Stimulated activated CD4-positive, alpha-beta T cell treated with anti-CD3 and anti-CD28 coated beads, Interleukin-1b, Interleukin-23, amount 100 ng/mL, for 4 hours (primary cell): Measurements from ENCODE around the gene BTBD9.

Experiments
- DNase-seq, 2 donors: peaks; one replicate each; pipeline ENCODE4 v3.0.0-alpha.2; 2020; ENCODE audit warnings: low read depth in 2 of 2

BTBD9 gene

DNA sequence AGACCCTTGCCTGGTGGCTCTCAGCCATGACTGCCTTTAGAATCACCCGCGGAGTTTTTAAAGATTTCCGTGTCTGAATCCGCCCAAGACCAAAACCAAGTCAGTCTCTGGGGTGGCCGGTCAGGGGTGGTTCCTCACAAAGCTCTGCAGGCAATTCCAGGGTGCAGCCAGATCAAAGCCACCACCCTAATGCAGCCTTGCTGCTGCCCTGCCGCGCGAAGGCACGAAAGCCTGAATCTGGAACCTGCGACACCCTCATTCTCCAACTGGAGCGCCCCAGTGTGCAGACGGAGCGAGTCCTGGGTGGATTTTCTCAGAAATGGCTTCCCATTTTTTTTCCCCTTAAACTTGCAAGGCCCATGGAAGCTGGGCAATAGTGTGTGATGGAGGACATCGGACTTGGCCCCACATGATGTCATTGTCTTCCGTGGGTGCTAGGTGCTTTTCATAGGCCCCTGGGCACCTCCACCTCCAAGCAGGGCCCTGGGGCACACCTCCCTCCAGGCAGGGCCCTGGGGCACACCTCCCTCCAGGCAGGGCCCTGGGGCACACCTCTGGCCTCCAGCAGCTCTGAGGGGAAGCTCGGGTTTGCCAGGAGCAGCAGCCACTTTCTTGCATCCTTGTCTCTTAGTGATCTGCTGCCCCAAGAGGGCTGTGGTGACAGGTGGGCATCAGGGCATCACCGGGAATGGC is 477.1 kb downstream of the BTBD9 start:
- DNase-seq, result no peak

DNA sequence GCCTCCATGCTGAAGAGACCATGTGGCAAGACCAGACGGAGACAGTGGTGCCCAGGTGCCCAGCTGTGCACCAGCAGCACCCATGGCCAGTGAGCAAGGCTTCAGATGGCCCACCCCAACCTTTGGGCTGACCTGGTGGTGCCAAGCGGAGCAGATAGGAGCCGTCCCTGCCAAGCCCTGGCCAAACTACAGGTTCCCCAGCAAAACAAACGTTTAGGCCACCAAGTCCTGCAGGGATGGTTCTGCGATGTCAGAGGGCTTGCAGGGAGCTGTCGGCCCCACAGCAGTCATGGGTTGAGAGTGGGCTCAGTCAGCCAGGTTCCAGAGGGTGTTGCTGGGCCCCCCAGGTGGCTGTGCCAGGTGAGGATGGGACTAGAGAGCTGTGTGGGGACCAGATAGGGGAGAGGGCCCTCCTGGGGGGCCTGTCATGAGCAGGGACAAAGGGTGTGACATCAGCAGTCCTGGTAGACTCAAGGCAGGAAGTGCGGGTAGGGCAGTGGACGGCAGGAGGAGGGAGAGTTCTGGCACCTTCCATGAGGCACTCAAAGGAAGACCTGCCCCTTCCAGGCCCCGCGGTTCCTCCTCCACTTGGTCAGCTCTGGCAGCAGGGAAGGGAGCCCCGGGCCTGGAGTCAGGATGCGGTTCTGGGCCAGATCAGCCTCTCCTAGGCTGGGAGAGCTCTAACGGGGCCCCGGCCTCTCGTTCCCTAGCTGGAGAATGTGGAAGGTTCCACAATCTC is 477.8 kb downstream of the BTBD9 start:
- DNase-seq, result no peak

DNA sequence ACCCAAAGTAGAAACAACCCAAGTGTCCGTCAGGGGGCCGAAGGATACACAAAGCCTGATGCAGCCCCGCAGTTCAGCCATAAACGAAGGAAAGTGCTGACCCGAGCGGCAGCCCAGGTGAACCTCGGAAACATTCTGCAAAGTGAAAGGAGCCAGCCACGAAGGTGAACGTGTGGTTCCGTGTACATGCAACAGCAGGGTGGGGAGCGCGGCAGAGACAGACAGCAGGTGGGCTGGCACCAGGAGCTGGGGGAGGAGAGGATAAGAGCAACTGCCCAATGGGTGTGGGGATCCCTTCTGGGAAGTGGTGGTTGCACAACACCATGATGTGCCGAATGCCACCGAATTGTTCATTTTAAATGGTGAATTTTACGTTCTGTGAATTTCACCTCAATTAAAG is 478.4 kb downstream of the BTBD9 start:
- no peak for DNase-seq

DNA sequence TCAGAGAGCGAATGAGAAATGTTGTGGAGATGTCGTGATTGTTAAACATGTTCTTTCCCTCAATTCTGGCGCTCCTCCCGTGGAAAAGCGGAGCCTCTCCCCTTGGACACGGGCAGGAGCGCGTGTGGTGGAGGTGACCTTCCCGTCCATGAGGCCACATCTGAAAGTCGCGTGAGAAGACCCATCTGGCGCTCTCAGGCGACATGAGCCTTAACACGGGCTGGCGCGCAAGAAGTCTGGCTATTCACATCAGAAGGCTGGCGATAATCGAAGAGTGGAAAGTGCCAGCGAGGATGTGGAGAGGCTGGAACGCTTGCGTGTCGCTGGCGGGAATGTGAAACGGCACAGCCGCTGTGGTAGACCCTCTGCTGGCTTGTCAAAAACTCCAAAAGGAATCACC is 478.9 kb downstream of the BTBD9 start:
- DNase-seq, result no peak

DNA sequence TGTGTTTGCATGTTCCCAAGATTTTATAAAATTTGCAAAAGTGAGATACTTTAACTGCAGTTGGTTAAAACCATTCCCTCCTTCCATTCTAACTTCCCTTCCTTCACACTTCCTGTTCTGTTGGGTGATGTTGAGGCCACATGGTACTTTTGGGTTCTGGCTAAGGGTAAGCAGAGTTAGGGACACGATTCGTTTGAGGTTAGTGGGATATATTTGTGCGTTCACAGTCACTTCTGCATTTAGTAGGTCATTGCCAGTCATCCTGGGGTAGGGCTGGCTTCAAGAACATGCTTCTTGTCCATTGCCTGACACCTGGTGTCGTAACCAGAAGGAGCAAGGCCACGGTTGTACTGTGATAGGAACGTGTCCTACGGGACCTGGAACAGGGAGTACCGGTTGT is 480.1 kb downstream of the BTBD9 start:
- no peak for DNase-seq

DNA sequence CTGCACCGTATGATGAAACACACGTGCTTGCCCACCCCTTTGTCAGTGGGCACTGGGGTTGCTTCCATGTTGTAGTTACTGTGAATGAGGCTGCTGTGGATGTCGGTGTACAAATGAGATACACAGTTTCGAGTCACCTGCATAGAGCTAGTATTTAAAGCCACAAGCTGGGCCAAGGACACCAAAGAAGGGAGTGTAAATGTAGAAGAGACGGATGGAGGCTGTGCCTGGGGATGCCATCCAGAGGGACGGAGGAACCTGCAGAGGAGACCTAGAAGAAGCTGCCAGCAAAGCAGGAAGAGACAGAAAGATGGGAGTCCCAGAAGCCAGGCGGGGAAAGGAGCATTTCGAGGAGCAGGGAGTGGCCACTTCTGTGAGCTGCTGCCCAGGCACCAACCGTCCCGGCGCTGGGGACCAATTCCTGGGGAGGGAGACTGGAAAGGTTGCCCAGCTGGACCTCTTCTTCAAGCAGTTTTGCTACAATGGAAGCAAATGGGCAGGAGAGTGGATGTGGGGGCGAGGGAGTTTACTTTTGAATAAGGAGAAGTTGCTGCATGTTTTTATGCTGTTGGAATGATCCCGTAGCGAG is 480.9 kb downstream of the BTBD9 start:
- no peak for DNase-seq

DNA sequence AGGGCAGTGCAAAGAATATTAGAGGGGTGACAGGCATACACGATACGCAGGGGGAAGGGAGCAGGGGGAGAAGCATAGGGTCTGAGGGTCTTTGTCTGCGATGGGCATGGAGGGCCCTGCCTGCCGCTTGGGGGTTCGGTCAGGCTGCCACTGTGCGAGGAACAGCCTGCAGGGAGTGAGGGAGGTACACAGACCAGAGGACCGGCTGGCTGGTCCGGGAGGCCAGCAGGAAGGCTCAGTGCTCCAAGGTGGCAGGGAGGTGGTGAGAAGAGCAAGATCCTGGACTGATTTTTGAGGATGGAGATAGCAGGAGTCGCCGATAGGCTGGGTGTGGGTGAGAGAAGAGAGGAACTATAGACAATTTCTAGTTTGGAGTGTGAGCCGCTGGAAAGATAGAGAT is 481.8 kb downstream of the BTBD9 start:
- DNase-seq, result no peak

DNA sequence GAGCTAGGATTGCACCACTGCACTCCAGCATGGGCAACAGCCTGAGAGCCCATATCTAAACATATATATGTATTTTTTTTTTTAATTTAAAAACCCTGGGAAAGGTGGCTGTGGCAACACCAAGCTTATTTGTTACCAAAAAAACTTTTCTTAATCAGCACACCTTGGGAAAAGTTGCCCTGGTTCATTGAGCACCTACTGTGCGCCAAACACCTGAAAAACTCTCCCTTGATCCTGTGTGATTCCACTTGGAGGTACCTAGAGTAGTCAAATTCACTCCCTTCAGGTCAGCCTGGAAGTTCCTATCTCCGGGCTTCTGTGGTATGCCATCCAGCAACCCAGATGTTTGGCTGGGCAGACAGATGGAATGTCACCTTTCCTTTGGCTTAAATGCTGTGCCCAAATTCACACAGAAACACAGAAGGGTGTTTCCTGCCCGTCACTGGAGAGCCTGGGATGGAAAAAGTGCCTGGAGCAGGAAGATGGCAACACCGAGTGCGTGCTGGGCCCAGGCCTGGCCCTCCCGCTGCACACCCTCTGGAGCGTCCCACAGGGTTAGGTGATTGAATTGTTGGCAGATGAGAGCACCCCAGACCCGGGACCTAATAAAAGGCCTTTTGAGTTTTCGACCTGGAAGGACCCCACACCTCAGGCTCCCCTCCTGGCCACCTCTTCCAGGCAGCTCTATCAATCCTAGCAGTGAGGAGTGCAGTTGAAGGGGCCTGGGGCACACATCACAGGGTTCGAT is 482.7 kb downstream of the BTBD9 start:
- no peak for DNase-seq

DNA sequence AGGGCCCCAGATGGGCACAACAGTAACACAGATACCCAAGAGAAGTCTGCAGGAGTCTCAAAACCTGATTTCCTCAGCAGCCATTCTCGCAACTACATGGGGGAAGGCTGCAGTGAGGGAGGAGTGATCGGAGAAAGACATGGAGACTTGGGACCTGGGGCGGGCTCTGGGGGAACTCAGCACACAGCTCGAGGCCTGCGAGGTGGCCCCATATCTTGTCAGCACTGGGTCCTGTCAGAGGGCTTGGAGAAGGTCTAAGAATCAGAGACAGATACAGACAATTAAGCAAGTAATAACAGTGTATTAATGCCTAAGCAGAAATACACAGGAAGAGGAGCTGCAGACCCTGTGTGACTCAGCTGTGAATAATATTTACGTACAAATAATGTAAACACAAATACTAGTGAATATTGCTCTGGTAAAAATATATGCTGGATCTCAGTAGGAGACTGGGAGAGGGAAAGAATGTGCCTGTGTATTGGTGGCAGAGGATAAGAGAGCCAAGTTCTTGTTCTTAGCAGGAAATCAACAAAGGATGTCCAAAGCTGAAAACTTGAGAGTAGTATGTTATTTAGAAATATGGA is 484.0 kb downstream of the BTBD9 start:
- no peak for DNase-seq

DNA sequence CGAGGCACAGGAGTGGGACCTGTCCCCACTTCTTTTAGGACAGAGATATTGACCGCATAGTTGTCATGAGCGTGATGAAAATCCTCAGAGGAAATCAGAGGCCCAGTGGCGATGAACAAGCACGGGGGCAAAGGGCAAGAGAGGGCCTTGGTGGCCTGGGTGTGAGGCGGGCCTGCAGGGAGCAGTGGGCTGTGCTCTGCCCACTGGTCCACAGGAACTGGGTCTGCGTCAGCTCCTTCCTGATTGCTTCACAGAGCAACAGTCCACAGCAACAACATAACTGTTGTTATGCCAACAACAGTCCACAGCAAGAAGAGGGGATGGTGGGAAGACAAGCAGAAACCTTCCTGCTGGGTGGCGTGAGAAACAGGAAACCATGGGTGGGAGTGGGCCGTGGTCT is 484.6 kb downstream of the BTBD9 start:
- DNase-seq, result no peak

DNA sequence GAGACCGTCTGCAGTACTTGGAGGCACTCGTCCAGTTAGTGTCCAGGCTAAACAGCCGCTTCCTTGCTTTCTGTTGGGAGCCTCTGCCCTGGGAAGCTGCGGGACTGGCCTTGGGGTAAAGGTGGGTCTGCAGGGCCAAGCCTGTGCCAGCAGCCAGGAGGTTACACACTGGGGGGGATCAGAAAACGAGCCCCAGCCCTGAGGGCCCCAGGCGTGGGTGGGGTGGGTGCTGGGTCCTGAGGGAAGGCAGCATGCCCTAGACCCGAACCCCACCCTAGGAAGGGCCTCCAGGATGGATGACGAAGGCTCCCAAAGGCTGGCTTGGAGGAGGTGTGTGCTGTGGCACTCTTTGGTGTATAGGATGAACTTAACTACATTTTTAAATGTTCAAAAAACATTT is 485.0 kb downstream of the BTBD9 start:
- DNase-seq, result no peak

DNA sequence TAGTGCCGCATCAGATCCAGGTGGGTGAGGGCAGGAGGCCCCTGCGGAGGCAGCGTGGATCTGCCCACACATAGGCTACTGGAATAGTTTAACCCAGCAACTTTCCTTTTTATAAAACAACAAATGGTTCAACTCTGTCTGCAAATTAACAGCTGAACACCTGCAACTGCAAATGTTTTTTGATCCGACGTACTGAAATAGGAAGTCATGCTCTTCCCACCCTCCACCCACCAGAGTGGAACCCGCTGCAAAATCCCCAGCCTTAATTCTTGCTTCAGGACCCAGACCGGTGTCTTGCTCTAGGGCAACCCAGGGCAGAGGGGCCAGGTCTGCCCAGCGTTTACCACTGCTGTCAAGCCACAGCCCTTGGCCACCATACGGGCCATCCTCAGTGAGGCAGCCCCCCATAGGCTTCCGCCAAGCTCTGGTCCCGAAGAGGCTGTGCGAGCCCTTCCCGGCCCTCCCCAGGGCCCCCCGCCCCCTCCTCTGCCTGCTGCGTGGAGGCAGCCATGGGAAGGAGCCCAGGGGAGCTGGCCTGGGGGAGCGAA is 485.9 kb downstream of the BTBD9 start:
- no peak for DNase-seq

DNA sequence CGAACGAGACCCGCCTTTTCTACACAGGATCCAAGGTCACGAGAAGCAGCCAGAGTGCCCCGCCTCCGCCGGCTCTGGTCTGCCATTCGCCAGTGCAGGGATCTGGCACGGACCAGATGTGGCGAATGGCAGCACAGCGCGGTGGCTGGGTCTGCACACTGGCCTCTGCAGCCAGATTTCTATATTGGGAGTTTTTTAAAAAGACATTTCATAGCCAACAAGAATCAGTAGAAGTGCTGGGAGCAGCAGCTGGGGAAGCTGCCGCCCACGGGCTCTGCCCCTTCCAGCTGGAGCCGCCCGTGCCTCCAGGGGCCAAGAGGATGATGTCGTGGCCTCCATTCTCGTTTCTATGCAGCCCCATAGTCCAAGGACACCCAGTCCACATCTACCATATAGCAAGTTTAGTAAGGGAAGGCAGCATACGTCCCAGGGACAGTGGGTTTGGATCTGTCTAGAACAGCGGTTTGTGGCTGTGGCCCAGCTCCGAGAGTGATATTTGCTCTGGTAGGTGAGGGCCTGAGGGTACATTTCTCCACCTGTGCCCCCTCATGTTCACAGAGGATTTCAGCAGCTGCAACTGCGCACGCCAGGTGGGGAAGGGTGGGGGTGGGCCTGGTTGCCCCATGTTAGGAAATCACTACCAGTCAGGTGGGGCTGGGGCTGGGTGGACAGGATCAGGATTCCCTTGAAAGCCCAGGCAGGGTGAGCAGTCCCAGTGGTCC is 486.5 kb downstream of the BTBD9 start:
- no peak for DNase-seq

DNA sequence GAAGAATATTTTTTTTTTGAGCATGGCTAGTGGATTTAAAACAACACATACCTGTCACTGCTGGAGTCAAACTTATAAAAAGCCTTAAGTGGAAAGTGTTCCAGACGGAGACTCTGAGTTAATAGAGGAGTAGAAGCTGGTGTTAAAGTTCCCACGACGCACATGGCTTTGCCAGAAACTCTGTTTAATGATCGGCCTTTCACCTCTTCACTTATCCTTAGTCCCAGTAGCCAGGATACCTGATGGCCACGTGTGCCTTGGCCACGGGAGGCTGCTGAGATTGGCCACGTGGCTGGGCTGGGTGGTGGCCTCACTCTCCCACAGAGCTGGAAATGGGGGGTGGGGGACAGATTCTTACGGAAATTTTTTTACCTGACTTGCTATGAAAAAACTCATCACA is 487.1 kb downstream of the BTBD9 start:
- DNase-seq, result no peak

DNA sequence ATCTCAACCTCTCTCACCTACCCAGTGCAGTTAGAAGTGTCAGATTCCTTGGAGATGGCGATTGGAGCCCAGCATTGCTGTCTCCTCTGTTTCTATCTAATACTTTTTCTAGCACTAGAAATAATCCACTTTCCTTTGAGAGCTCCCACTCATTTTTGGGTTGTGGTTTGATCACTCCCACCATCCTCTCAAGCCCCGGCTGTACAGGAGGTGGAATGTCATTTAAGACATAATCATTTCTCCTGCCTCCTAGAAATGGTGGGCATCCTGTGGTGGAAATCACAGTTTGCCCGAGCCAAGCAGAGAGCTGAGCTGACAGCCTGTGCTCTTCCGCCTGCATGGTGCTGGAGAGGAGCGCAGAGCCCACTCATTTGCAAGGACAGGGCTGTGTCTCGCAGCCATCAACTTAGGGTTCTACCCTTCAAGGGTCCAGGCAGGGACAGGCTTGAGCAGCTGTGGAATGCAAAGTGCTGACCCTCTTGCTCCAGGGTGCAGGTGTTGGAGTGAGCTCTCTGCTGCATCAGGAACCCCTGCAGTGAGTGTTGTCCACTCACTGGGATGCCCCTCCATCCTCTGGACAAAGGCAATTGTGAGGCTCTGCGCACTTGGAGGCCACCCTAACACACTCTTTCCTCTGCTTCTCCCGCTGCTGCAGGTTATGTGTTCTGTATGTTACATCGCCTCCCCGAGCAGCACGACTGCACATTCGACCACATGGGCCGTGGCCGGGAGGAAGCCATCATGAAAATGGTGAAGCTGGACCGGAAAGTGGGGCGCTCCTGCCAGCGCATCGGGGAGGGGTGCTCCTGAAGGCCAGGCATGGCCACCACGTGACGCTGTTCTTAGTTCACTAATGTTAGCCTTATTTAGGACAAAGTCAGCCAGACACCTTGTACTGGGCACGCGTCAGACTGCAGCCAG is 487.9 kb downstream of the BTBD9 start:
- DNase-seq, result no peak

DNA sequence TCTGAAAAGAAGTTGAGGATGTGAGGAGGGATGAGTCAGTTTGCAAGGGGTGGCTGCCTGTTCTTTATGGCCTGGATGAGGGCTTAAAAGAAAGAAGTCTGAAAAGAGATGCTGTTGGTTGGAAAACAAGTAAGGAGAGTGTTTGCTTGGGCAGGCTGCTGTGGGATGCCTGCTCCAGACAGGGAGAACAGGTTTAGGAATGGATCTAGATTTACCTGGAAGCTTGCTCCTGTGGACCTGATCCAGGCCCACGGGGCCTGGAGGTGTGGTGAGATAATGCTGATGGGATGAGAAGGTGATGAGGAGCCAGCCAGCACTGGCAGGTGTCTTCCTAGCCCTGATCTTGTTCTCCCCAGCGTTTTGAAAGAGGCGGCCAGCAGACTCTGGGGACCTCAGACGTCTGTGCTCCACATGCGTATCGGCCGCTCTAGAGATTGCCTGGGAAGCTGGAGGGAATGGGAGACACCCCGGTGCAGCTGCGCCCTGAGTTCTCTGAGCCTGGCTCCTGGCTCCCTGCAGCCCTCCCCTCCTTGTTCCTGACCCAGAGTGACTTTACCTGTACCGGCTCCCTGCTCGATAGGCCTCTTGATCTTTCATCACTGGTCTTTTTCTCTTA is 488.9 kb downstream of the BTBD9 start:
- DNase-seq, result no peak

DNA sequence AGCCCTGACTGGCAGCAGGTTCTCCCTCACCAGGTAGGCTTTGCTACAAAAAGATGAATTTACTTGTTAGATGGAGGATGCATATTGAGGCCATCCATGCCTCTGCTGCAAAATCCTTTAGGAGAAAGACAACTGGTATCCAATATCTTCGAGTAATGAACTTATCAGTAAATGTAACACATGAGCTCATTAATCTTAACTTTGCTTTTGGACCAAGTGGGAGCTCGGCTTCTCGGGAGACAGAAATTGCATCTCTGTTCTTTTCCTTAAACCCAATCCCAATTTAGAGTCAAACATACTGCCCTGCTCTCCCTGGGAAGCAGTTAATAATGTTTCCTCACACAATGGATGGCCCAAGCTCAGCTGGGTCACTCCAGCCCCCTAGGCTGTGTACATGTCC is 489.7 kb downstream of the BTBD9 start:
- no peak for DNase-seq

DNA sequence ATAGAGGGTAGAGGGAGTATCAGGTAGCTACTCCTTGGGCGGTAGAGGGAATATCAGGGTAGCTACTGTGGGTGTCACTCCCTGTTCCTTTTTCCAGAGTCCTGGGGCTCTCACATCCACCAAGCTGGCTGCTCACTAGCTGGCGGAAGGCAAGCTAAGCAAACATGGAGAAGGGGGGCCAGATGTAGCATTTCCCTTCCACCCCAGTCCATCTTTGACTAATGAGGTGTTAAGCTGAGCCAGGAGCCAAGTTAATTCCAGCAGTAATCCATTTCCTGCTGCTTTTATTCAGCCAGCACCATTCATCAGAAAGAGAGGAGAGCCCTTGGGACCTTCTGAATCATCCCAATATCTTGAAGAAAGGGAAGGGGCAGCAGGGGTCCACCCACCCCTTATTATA is 490.2 kb downstream of the BTBD9 start:
- no peak for DNase-seq

DNA sequence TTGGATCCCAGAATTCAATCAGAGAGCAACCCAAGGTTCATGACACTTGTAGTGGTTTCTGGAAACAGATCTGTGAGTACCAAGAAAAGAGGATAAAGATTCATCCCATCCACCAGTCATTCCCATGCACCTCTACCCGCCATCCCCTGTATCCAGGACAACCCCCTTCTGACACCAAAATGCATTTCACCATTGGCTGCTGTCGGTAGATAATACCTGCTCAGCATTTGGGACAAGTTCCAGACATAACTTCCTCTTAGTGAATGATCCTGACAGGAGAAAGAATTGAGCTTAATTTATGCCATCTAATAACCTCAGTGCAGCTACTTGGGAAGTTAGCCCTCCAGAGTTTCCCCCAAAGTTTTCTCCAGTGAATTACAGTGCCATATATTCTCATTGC is 491.1 kb downstream of the BTBD9 start:
- DNase-seq, result no peak

DNA sequence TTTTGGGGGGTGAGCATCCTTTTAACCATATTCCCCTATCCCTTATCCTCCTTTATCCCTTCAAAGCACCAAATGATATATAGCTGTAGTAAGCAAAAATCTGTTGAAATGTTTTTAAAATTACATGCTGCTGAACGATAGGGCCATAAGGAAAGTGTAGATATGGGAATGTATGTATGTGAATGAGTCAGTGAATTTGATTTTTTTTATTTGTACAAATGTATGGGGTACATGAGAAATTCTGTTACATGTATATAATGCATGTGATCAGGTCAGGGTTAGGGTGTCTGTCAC is 493.0 kb downstream of the BTBD9 start:
- DNase-seq, result no peak
